GM19099 (cell line): ENCODE measurements around the gene CYP19A1.

Experiments used
- POLR2A ChIP-seq: IDR thresholded peaks from 3 replicates; pipeline ENCODE4 v1.6.1; 2011; ENCODE audit warnings: low read depth; ENCODE audit not compliant: insufficient read length; ENCODE audit errors: extremely low read depth

The CYP19A1 gene

DNA sequence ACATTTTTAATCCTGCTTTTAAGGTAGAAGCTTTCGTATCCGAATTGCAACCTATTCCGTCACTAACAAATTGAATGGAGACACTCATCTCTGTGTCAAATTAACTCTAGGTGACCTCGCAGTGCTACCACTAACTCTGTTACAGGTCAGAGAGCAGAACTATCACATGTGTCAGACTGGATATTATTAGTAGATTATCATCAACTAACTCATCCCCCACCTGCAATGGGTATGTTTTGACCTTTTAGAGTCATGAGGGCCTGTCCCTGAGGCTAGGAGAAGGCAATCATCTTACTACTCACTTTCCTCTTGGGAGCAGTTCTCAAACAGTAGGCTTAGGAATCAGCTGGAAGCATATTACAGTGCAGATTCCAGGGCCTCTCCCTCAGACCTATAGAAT is 5.1 kb upstream of the CYP19A1 start:
- TF ChIP-seq POLR2A = no peak

DNA sequence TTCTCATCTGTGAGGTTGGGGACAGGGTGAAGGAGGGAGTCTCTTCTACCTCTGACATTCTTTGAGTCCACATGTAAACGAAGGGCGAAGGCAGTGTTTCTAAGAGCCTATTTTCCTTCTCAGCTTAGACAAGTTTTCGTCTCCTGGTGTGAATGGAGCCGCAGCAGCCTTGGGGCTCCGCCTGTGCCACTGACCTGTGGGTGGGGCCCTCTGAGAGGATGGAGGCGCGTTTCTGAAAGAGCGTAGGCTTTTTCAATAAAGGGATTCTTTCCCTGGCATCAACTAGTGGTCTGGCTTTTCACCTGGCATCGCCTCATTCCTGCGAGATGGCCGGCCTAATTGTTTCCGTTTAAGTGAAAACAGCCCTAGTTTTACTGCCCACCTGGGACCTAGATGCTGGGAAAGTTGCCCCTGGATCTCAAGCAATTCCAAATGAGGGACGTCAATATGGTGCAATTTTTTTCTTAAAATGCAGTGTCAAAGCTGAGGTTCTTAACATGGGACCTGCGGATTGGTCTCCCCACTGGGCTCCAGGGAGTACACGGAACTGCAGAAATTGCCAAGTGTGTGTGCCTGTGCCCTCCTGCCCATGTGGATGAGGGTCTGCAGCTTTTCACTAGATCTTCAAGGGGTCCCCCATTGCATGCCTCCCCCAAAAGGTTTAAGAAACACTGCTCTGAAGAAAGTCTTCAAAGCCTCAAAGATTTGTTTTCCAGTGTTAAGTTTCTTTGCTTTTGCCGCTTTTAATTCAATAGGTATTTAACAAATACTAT is 4.0 kb upstream of the CYP19A1 start:
- no peak for TF ChIP-seq POLR2A

DNA sequence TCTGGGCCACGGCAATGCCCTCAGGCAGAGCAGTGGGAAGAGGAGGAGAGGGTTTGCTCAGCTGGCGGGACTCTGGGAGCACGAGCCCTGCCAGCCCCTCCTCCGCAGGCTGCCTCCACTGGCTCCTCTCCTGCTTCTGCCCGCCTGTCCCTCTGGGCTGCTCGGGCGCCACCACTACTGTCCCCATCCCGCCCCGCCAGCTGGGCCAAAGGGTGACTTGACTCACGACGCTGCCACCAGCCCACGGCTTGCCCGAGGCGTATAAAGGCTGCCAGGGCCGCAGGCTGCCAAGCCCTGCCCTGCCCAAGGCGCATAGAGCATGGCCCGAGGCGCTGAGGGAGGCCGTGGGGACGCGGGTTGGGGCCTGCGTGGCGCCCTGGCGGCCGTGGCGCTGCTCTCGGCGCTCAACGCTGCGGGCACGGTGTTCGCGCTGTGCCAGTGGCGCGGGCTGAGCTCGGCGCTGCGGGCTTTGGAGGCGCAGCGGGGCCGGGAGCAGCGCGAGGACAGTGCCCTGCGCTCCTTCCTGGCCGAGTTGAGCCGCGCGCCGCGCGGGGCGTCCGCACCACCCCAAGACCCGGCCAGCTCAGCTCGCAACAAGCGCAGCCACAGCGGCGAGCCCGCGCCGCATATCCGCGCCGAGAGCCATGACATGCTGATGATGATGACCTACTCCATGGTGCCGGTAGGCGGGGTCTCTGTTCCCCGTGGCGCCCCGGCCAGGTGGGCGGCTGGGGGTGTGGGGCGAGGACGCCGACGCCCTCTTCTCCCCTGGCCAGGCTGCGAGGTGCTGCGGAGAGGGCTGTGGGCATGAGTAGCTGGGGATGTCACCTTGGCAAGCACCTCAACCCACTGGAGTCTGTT is 3.2 kb upstream of the CYP19A1 start, which contains the start of gene GLDN:
Gene GLDN (plus strand): TSS at position 290 of the 861 bp plus-strand sequence. CDS start 30 bp downstream, at position 320.
- TF ChIP-seq POLR2A = no peak

DNA sequence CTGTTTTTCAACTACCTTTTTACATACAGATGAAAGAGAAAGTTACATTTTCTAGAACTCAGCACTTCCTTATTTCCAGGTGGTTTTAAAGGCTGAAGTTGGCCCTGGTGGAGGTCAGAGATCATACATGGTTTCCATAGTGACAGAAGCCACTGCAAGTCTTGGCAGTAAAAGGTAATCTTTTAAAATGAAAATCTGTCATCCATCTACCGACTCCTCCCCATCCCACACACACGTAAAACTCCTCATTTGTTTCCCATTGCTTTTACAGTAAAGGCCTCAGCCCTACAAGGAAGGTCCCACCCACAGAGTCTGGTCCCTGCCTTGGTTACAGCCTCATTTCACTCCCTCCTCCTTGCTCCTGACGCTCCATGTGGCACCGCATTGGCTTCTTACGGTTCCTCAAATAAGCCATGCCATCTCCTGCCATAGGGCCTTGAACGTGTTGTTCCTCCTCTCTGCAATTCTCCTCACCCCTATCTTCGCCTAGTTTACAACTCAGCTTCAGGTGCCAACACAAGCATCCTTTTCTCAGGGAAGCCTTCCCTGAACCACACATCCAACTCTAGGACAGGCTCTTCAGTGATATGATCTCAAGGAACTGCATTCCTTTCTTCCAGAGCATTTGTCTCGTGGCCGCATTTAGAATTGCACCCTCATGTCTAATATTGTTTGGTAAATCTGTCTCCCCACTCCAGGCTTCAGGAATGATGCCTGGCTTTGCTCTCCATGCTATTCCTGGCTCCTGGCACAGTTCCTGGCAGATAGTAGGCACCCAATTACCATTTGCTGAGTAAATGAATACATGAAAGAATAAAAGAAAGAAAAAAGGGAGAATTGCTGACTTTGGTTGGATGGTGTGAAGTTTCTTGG is 2.6 kb downstream of the CYP19A1 start:
- no peak for TF ChIP-seq POLR2A

DNA sequence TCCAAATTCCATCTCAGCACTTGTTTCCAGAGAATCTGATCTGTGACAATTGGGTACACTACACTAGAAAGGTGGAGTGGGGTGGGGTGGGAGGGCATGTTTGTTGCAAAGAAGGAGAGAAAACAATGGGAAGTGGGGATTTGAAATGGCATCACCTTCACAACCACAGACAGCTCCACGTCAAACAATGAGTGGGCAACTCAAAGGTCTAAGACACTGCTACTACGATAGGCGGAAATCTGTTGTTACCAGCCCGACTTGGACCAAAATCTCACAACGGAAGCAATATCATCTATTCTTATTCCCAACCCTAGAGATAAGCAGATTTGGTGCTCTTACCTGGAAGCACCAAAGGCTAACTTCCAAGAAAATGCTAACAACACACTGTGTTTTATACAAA is 3.3 kb downstream of the CYP19A1 start:
- TF ChIP-seq POLR2A = no peak

DNA sequence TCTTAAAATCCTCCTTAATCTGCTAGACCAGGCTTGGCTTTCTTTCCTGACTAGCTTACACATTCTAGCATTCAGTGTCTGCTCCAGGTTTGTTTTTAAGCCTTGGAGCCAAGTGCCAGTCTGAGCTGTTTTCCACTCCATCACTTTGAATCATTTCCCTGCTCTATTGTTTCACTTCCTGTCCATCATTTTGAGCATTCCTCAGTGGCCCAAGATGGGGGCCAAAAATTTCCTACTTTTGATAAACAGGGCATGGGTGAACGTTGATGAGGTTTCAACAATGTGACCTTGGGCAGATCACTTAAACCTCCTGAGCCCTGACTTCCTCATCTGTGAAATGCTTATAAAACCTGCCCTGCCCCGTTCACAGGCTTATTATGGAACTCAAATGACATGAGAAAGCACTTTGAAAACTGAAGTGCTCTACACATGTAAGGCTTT is 4.4 kb downstream of the CYP19A1 start:
- no peak for TF ChIP-seq POLR2A

DNA sequence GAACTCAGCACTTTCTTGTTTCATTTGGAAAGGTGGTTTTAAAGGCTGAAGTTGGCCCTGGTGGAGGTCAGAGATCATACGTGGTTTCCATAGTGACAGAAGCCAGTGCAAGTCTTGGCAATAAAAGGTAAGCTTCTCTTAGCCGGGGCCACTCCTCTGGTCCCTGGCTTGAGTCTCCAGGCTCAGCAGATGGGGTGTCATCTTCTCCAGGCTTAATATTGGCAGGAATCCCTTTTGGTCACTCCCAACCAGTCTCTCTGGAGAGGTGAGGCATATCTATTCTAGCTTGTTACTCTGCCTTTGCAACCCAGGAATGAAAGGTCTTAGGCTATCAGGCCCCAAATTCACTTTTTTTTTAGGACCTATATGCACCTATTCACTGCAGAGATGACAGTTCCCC is 4.8 kb downstream of the CYP19A1 start:
- TF ChIP-seq POLR2A = no peak

DNA sequence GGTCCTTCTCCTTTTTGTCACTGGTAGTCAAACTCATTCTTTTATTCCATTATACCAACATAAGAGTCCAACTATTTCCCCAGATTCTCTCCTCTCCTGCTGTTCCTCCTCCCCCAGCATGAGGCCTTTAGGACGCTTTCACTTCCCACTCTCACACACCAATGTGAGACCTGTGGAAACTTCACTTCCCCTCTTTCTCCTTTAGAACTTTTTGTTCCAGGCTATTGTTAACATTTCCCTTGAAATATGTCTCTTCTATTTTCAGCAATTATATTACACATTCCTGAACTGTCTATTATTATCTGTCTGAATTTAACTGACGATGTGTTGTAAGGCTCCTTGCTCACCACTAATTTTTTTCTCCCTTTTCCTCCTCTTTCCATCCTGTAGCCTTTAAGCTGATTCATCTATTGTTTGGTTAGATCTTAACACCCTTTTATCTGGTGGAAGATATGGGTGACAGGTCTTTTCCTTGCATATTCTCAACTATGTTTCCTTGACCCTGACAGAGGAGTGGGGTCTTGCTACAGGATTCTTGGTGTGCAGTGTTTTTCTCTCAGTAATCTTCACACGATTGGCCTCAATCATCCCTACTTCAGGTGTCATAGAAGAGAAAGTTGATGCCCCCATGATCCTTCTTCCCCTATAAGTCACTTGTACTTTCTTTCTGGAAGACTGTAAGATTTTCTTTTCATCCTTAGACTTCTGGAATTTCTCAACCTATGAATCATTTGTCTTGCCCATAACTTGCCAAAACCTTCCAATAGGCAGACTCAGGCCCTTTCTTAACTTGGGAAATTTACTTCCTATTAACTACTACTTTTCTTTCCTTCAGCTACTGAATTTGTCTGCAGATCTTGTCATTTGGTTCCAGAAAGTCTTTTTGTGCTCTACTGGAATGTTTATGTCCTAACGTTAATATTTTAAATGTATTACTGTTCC is 5.9 kb downstream of the CYP19A1 start:
- TF ChIP-seq POLR2A = no peak

DNA sequence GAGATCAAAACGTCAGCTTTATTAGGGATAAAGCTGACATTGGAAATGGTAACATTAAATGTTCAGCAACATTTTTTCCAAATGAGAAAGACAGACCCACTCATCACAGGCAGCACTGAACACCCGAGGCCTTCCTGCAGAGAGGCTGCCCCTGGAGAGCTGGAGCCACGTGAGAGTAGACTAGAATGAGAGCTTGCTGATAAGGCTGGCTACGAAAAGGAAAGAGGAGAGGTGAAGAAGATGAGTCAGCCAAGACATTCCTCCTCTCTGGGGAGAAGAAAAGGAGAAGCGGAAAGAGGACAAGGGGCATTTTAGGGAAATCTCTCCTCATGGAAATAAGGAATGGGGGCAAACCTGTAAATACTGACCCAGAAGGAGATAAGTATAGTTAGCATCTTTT is 7.3 kb downstream of the CYP19A1 start:
- TF ChIP-seq POLR2A = no peak

DNA sequence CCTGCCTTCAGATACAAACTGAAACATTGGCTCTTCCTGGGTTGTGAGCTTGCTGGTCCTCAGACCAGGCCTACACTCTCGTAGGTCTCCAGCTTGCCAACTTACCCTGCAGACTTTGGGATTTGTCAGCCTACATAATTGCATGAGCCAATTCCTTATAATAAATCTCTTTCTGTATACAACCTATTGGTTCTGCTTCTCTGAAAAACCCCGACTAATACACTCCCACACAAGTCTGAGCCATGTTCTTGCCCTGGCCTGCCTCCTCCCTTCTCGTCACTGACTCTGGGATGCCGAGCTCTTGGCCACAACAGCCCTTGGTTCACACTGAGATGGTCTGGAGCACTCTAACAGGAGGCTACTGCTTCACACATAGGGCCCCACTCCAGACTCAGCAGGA is 9.5 kb downstream of the CYP19A1 start:
- no peak for TF ChIP-seq POLR2A

DNA sequence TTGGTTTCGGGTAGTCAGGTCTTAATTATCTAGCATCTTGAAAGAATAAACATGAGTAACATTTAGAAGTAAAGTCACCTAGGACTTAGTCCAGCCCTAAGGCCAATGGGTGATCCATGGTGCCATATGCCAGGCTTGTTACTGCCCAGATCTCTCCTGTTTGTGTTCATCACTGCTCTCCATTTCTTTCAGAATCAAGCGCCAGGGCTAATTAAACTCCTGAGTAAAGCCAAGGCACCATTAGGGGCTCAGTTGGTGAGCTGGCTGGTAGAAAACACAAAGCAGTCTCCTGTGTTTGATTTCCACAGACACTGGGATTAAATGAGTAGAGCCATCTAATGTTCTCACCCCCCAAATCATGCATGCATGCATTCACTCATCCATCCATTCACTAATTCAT is 11.3 kb downstream of the CYP19A1 start:
- no peak for TF ChIP-seq POLR2A

DNA sequence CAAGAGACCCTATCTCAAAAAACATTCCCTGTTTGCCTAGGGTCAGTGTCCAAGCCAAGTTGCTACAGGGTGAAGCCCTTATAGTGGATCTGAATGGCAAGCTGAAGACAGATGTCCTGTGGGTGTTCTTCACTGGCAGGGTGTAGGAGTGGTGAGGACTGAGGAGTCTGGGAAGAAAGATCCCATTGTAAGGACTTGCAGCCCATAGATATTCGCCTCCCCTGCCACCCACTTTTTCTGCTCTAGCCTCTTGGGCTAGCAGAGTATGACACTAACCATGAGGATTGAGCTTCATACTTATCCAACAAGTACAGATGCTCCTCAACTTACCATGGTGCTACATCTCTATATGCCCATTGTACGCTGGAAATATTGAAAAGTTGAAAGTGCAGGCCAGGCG is 13.2 kb downstream of the CYP19A1 start:
- TF ChIP-seq POLR2A = no peak

DNA sequence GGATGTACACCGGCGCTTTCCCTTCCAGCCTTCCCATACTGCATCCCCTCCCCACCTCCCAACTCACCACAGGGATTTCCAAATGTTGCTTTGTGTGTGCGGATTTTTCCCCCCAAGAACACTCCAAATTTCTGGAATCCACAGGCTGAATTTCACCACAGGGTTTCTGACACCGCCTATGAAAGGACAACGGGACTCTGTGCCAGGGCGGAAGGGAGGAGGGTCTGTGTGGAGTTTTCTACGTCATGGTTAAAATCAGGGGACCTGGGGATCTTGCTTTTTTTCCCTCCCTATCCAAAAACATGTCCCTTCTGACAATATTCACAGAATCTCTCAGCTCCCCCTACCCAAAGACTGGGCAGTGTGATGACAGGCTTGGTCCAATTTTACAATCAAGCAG is 14.6 kb downstream of the CYP19A1 start:
- TF ChIP-seq POLR2A = no peak
